Mesodermal cell (in vitro differentiated cells): Measurements from ENCODE around the gene ADAMTS17.
"Not testable (repeated sequence)": the region's sequence is repeated elsewhere in the genome, so short reads cannot be mapped to it uniquely, and the experiment has no call there.

Source experiments
- H3K27ac ChIP-seq: 2 replicates; pipeline ENCODE4 v1.7.0; 2013; ENCODE audit warnings: mild to moderate bottlenecking, low read depth, low read length, moderate library complexity; ENCODE audit not compliant: severe bottlenecking
- H3K36me3 ChIP-seq: 2 replicates; pipeline ENCODE4 v1.7.1; 2013; ENCODE audit warnings: mild to moderate bottlenecking, low read length, moderate library complexity; ENCODE audit not compliant: control insufficient read depth, insufficient read depth
- H3K4me1 ChIP-seq: one replicate; pipeline ENCODE4 v1.7.1; 2013; ENCODE audit warnings: mild to moderate bottlenecking, low read length; ENCODE audit not compliant: insufficient read depth, control insufficient read depth, poor library complexity, severe bottlenecking
- H3K4me3 ChIP-seq: 2 replicates; pipeline ENCODE4 v1.7.0; 2013; ENCODE audit warnings: low read length, control low read depth, mild to moderate bottlenecking; ENCODE audit not compliant: insufficient read depth, poor library complexity, severe bottlenecking; ENCODE audit errors: extremely low read depth
- H3K9me3 ChIP-seq: 2 replicates; pipeline ENCODE4 v1.7.1; 2013; ENCODE audit warnings: mild to moderate bottlenecking, low read length, moderate library complexity; ENCODE audit not compliant: control insufficient read depth
- WGBS, 2 experiments: methylation state at CpG; one replicate each; pipeline ENCODE4 v1.1.5; 2013; ENCODE audit warnings: missing lambda C conversion rate in 2 of 2; ENCODE audit not compliant: insufficient coverage in 2 of 2; 5-methylcytosine and 5-hydroxymethylcytosine counted together

ADAMTS17 gene

DNA sequence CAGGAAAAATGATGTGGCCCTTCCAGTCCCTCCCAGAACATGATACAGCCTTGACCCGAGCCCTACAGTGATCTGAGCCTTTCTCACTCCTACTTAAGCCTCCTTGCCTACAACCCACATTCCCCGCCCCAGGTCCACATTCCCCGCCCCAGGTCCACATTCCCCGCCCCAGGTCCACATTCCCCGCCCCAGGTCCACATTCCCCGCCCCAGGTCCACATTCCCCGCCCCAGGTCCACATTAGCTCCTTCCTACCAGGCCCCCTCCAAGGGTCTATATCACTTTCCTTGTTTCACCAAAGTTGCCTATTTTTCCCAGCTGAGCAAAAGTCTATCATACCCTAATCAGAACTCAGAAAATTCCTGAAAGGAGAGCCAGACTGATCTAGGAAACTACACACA lies 2.3 kb downstream of the ADAMTS17 start:
- not testable (repeated sequence) for H3K4me3 ChIP-seq, H3K36me3 ChIP-seq, H3K9me3 ChIP-seq, H3K27ac ChIP-seq, H3K4me1 ChIP-seq
- 43 to 64% methylated on average over 2 to 3 of the region's 7 CpGs for WGBS, 2 experiments

DNA sequence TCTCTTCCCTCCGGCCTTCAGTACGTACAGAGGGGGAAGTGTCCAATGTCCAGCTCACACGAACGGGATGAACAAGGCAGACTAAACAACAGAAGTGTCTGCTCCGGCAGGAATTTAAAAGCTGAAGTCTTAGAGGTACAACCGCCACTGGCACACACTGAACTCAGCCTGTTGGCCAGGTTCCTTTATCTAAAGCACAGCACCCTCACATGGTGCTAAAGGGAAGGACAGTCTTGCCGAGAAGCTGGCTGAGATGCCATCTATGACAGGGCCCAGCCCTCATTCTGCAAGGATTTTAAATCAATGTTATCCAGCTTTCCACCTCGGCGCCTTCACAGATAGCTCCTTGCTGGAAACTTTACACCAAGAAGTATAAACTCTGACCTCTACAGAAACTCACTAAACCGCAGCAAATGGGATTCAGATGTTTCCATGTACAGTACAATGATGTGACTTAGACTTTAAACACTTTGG lies 2.8 kb downstream of the ADAMTS17 start:
- no peak overlapping the region for H3K4me3 ChIP-seq
- WGBS, 2 experiments = 25 to 27% methylated on average over 8 to 10 of the region's 10 CpGs
- no peaks in the 10 kb centered on the region for H3K36me3 ChIP-seq
- no peaks in the 10 kb centered on the region for H3K4me1 ChIP-seq
- no peaks in the 10 kb centered on the region for H3K9me3 ChIP-seq
- H3K27ac ChIP-seq = no peak overlapping the region

DNA sequence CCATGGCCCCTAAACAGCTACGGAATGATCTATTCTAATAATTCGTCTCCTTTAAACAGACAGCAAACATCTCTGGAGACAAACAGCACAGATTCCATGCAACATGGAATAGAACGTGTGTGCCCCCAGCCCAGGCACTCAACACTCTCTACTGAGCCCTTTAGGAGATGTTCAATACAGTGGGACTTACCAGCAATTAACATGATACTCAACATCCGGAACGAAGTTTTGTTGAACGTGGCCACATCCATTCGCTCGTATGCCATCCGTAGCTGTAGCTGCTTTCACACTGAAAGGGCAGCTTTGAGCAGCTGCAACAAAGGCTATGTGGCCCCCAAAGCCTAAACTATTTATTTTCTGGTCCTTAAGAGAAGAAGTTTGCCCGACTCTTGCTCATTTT lies 3.5 kb downstream of the ADAMTS17 start:
- no peaks in the 10 kb centered on the region for H3K4me1 ChIP-seq
- H3K9me3 ChIP-seq = no peaks in the 10 kb centered on the region
- 83 to 85% methylated on average over 9 to 10 of the region's 10 CpGs for WGBS, 2 experiments
- no peak overlapping the region for H3K27ac ChIP-seq
- no peaks in the 10 kb centered on the region for H3K36me3 ChIP-seq
- no peak overlapping the region for H3K4me3 ChIP-seq

DNA sequence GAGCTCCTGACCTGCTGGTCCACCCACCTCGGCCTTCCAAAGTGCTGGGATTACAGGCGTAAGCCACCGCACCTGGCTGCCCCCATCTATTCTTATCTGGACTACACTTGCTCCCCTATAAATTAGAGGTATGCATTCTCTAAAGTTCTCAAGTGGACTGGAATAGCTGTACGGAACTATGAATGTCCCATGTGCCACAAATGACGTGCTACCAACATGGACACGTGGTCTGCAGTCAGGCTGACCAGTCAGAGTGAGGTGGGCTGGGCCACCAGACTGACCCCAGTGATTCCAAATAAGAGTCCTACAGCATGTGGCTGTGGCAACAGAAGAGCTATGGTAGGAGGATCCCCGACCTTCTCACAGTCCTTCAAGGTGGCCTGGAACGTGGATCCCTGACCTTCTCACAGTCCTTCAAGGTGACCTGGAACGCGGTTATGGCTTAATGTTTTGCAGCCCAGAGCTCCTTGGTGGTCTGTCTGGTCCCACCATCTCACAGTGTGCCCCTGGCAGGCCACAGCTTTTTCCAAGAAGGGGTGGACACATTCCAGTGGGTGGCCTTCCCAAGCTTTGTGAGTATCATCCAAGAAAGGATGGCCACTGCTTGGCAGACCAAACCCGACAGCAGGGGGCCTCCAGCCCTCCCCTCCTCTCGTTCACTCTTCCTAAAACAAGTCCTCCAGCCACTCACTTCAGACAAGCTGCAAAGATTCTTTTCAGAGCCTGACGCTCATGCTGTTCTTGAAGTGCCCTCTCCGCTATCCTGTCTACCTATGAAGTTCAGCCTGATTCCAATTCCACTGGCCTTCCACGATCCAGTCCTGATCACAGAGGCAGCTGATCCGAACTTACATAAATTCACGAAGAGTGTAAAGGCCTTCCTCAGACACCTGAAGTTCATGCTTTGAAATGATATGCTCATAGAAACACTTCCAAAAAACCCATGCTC lies 4.4 kb downstream of the ADAMTS17 start:
- WGBS, 2 experiments = 92 to 96% methylated on average over 14 of the region's 17 CpGs
- Histone ChIP-seq H3K4me3 (no peak overlapping the region), H3K4me1 (no peaks in the 10 kb centered on the region), H3K36me3 (no peaks in the 10 kb centered on the region), H3K9me3 (no peaks in the 10 kb centered on the region), H3K27ac (no peak overlapping the region)

DNA sequence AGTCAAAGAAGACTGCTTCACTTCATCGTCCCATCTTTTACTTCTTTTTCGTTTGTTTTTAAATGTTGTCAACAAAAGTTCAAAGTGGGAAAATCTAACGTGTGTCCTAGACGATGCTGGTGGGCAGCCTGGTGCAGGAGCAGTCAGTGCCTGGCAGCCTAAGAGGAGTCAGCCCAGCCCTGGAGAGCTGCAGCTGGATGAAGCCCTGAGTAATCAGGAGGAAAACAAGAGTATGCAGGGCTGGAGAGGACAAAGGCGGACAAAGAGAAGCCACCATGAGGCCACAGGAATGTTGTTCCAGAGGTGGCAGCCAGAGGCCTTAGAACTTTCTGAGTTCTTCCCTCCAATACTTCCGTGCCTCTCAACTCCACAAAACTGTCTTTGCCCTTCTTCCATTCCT lies 5.7 kb downstream of the ADAMTS17 start:
- 91 to 100% methylated on average over 4 to 6 of the region's 6 CpGs for WGBS, 2 experiments
- no peaks in the 10 kb centered on the region for H3K9me3 ChIP-seq
- H3K4me3 ChIP-seq = no peak overlapping the region
- H3K4me1 ChIP-seq = no peaks in the 10 kb centered on the region
- no peaks in the 10 kb centered on the region for H3K36me3 ChIP-seq
- no peak overlapping the region for H3K27ac ChIP-seq

DNA sequence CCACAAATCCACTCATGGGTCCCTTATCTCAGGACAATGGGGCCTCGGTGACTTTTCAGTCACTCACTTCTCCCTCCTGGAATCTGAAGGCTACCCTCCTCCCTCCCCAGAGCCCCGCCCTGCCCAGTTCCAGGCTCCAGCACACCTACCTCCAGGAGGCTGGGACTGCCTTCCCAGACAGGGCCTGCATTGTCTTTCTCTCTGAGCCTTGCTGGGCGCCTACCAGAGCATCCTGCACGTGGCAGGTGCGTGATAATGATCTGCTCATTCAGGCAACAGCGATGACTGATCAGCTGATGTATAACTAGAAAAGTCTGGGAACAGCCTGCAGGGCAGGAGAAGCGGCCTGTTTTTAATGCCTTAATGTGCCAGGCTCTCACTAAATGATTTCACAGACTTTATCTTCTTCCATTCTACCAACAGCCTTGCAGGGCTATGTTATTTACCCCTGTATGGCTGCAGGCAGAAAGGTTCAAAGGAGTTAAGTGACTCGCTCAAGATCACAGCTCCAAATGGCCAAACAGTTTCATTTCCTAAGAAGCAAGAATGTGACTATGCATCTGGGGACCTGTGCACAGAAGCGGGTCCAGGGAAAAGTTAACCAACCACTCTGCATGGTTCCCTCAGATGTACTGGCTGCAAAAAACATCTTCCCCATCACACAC lies 6.3 kb downstream of the ADAMTS17 start:
- WGBS, 2 experiments = 86 to 95% methylated on average over 6 to 9 of the region's 9 CpGs
- no peaks in the 10 kb centered on the region for H3K36me3 ChIP-seq
- H3K4me1 ChIP-seq = no peaks in the 10 kb centered on the region
- H3K4me3 ChIP-seq = no peak overlapping the region
- no peaks in the 10 kb centered on the region for H3K9me3 ChIP-seq
- no peak overlapping the region for H3K27ac ChIP-seq

DNA sequence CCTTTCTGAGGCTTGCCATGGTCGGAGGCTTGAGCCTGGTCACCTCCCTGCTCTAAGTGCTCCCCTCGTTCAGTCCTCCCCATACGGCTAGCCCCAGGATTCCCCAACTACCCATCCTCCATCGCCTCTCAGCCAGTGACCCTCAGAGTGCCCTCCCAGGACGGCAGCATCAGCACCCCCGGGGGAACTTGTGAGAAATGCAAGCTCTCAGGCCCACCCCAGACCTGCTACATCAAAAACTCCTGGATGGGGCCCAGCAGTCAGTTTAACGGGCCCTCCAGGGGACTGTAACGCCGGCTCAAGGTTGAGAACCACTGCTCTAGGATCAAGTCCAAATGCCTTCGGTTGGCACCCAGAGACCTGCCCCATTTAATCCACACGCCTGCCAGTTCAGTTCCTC lies 6.9 kb downstream of the ADAMTS17 start:
- Histone ChIP-seq H3K36me3 (no peaks in the 10 kb centered on the region), H3K9me3 (no peaks in the 10 kb centered on the region), H3K4me1 (no peaks in the 10 kb centered on the region), H3K27ac (no peak overlapping the region), H3K4me3 (no peak overlapping the region)
- WGBS, 2 experiments = 76% methylated on average over 8 to 11 of the region's 11 CpGs

DNA sequence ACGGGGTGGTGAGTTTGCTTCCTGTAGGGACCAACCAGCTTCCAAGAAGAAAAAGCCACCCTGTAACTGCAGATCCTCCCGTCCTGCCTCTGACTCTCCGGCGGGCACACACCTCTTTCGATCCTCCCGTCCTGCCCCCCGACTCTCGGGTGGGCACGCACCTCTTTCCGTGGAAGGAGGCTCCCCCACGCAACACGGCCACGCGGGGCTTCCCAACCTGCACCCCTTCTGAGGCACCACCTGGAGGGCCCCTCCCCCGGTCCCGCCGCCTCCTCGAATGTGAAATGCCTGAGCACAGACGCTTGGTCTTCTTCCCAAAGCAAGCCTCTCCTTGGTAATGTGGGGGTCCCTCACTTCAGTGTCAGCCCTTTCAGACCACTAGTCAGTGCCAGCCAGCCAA lies 7.3 kb downstream of the ADAMTS17 start:
- no peaks in the 10 kb centered on the region for H3K4me1 ChIP-seq
- WGBS, 2 experiments = 86 to 92% methylated on average over 16 to 19 of the region's 19 CpGs
- H3K36me3 ChIP-seq = no peaks in the 10 kb centered on the region
- no peaks in the 10 kb centered on the region for H3K9me3 ChIP-seq
- no peak overlapping the region for H3K4me3 ChIP-seq
- no peak overlapping the region for H3K27ac ChIP-seq

DNA sequence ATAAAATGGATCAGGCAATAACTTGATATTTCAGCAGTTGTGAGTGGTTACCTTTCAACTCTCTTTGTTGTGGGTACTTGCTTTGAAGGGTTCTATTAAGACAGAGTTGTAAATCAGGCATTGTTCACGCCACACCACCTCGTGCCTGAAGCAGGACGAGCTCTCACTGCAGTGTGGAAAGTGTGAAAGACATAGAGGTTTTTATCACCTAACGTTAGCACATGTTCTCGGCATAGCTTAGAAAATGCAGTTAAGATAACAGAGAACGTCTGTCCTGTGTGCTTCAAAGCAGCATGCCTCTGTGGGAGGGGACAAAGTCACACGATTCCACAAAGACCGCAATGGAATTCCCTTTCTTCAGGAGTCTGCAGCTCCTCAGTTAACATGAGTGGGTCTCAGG lies 7.8 kb downstream of the ADAMTS17 start:
- H3K4me3 ChIP-seq = no peak overlapping the region
- no peaks in the 10 kb centered on the region for H3K9me3 ChIP-seq
- no peaks in the 10 kb centered on the region for H3K36me3 ChIP-seq
- no peak overlapping the region for H3K27ac ChIP-seq
- 55 to 57% methylated on average over 6 to 7 of the region's 8 CpGs for WGBS, 2 experiments
- no peaks in the 10 kb centered on the region for H3K4me1 ChIP-seq

DNA sequence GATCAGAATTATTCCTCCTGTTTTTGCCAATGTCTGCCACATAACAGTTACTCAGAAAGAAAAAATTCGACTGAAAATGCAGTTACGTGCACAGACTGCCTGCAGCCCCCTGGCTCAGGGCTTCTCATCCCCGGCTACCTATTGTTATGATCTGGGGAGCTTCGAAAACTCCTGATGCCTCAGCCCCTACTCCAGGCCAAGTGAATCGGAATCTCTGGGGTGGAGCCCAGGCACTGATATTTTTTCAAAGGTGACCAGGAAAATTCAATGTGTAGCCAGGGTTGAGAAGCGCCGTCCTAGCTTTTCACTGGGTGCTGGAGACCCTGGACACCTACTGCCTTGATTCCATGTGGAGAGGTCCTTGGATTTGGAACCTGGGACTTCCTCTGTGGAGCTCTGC lies 8.5 kb downstream of the ADAMTS17 start:
- no peaks in the 10 kb centered on the region for H3K9me3 ChIP-seq
- H3K4me1 ChIP-seq = no peaks in the 10 kb centered on the region
- no peak overlapping the region for H3K27ac ChIP-seq
- no peak overlapping the region for H3K4me3 ChIP-seq
- H3K36me3 ChIP-seq = no peaks in the 10 kb centered on the region
- WGBS, 2 experiments = 87 to 91% methylated on average over 4 to 7 of the region's 7 CpGs

DNA sequence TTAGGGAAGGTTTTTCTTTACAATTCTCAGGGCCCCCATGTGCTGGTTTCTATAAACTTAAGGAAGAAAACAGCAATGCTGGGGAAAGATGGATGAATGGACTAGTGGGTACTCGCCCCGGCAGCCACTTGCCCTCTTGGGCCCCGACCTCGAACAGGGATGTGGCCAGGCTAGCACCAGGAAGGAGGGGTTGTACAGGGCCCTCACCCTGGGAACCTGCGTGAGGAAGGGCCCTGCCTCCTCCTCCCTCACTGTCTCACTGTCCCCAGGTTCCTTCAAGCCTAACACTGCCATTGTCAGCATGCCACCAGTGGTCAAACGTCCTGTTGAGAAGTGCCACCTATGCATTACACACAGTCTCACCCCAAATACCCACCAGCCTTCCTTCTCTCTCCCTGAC lies 9.1 kb downstream of the ADAMTS17 start:
- Histone ChIP-seq H3K9me3 (no peaks in the 10 kb centered on the region), H3K27ac (no peak overlapping the region), H3K4me1 (no peaks in the 10 kb centered on the region), H3K4me3 (no peak overlapping the region), H3K36me3 (no peaks in the 10 kb centered on the region)
- 82 to 87% methylated on average over 6 of the region's 6 CpGs for WGBS, 2 experiments
